Measurements from ENCODE around the gene ADSL.

ADSL gene

GRCh38 chr22:40412441-40412840, 66.1 kb downstream of the ADSL start:
- no peaks in the 10 kb centered on the region for H3K9me3 ChIP-seq (ENCODE audit: control insufficient read depth in 1 of 2, low read length in 2 of 2)
- no peak overlapping the region for H3K27ac ChIP-seq (ENCODE audit: low read length)
- peaks cover 45 to 60% of the 10 kb centered on the region in 2 donors for H3K36me3 ChIP-seq (ENCODE audit: control insufficient read depth in 1 of 2, insufficient read depth in 2 of 2, low read length in 2 of 2)
- H3K4me3 ChIP-seq (ENCODE audit: low read depth in 1 of 2, low read length in 2 of 2) = no peak overlapping the region
- no peaks in the 10 kb centered on the region for H3K27me3 ChIP-seq (ENCODE audit: low read depth, low read length)
- H3K4me1 ChIP-seq (ENCODE audit: control insufficient read depth in 1 of 2, insufficient read depth in 2 of 2, low read length in 2 of 2) = peaks cover 5 to 9% of the 10 kb centered on the region in 2 donors

GRCh38 chr22:40413873-40414272, 67.6 kb downstream of the ADSL start:
- Histone ChIP-seq H3K4me3 (ENCODE audit: low read depth in 1 of 2, low read length in 2 of 2) (no peak overlapping the region), H3K9me3 (ENCODE audit: control insufficient read depth in 1 of 2, low read length in 2 of 2) (no peaks in the 10 kb centered on the region), H3K36me3 (ENCODE audit: control insufficient read depth in 1 of 2, insufficient read depth in 2 of 2, low read length in 2 of 2) (peaks cover 46 to 49% of the 10 kb centered on the region in 2 donors), H3K27ac (ENCODE audit: low read length) (no peak overlapping the region), H3K27me3 (ENCODE audit: low read depth, low read length) (no peaks in the 10 kb centered on the region), H3K4me1 (ENCODE audit: control insufficient read depth in 1 of 2, insufficient read depth in 2 of 2, low read length in 2 of 2) (peaks cover 5 to 14% of the 10 kb centered on the region in 2 donors)

- Histone ChIP-seq H3K36me3 (ENCODE audit: control insufficient read depth in 1 of 2, insufficient read depth in 2 of 2, low read length in 2 of 2) (peaks cover 44 to 49% of the 10 kb centered on the region in 2 donors), H3K4me3 (ENCODE audit: low read depth in 1 of 2, low read length in 2 of 2) (no peak overlapping the region), H3K27me3 (ENCODE audit: low read depth, low read length) (no peaks in the 10 kb centered on the region), H3K9me3 (ENCODE audit: control insufficient read depth in 1 of 2, low read length in 2 of 2) (no peaks in the 10 kb centered on the region), H3K4me1 (ENCODE audit: control insufficient read depth in 1 of 2, insufficient read depth in 2 of 2, low read length in 2 of 2) (peaks cover 5 to 14% of the 10 kb centered on the region in 2 donors), H3K27ac (ENCODE audit: low read length) (no peak overlapping the region)
Observed at GRCh38 chr22:40414311-40414710, 68.0 kb downstream of the ADSL start.

DNA sequence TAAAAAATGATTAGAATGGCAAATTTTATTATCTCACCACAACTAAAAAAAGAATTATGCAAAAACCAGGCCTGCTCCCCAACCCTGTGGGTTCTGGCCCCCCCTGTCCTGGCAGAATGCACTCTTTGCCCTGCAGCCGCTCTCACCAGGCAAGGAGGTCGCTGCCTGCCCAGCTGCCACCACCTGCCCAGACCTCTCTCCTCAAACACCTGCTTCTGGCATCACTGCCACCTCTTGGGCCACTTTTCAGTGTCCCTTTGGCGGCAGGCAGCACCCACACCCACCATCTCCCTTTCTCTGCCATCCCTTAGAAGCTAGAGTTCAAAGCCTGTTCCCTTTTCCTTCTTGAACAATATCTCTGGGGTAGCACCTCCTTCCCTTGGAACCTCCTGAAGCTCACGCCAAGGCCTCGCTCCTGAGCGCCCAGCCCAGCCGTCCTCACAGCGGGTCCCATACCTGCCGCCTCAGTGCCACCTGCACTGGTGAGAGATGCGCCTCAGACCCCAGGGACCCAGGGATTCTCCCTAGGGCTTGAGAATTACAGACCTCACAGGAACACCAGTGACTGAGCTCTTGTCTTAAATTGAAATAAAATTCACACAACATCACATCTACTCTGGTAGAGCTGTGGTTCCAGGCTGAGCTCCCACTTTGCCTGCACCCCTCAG, 68.7 kb downstream of the ADSL start:
- peaks cover 45 to 49% of the 10 kb centered on the region in 2 donors for H3K36me3 ChIP-seq (ENCODE audit: control insufficient read depth in 1 of 2, insufficient read depth in 2 of 2, low read length in 2 of 2)
- H3K27me3 ChIP-seq (ENCODE audit: low read depth, low read length) = no peaks in the 10 kb centered on the region
- no peak overlapping the region for H3K4me3 ChIP-seq (ENCODE audit: low read depth in 1 of 2, low read length in 2 of 2)
- peaks cover 5 to 14% of the 10 kb centered on the region in 2 donors for H3K4me1 ChIP-seq (ENCODE audit: control insufficient read depth in 1 of 2, insufficient read depth in 2 of 2, low read length in 2 of 2)
- no peaks in the 10 kb centered on the region for H3K9me3 ChIP-seq (ENCODE audit: control insufficient read depth in 1 of 2, low read length in 2 of 2)
- H3K27ac ChIP-seq (ENCODE audit: low read length) = no peak overlapping the region

DNA sequence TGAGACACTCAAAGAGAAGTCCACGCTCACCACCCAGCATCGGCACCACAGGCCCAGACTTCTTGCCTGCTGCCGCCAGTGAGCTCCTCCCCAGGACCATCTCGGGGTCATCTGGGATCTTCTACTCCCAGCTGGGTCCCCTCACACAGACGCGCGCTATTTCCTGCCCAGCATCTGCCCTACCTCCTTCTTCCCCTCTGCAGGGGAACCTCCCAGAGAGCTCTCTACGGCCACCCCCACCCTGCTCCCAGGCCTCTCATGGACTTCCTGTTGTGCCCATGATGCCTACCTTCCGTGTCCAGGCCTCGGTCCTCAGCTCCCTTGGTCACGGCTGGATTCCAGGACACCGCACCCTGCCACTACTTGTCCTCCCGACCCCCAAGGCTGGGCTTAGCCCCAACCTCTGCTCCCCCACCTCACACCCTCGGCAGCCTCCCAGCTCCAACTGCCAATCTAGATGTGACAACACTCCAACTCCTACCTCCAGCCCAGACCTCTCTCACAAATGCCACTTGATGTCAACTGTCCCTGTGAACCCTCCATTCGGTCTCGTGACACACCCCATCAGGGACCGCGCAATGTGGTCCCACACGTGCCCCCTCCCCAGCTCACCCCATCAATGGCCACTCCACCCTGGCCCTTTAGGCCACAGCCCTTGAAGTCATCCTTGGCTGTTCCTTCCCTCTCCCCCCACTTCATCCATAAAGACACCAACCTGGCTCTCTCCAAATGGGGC, 69.4 kb downstream of the ADSL start:
- Histone ChIP-seq H3K4me3 (ENCODE audit: low read depth in 1 of 2, low read length in 2 of 2) (no peak overlapping the region), H3K9me3 (ENCODE audit: control insufficient read depth in 1 of 2, low read length in 2 of 2) (no peaks in the 10 kb centered on the region), H3K4me1 (ENCODE audit: control insufficient read depth in 1 of 2, insufficient read depth in 2 of 2, low read length in 2 of 2) (peaks cover 5 to 14% of the 10 kb centered on the region in 2 donors), H3K27ac (ENCODE audit: low read length) (no peak overlapping the region), H3K36me3 (ENCODE audit: control insufficient read depth in 1 of 2, insufficient read depth in 2 of 2, low read length in 2 of 2) (peaks cover 46 to 49% of the 10 kb centered on the region in 2 donors), H3K27me3 (ENCODE audit: low read depth, low read length) (no peaks in the 10 kb centered on the region)

DNA sequence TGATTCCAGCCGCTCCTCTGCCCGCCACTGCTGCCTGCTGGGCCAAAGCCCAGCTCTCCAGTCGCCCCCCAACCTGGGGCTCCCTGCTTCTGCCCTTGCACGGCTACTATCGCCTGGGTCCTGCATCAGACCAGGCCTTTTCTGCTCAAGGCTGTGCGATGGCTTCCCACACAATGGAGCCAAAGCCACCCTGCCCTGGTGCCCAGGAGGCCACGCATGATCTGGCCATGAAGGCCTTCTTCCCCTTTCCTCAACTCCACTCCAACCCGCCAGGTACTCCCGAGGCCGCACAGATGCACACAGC, 69.9 kb downstream of the ADSL start:
- Histone ChIP-seq H3K27me3 (ENCODE audit: low read depth, low read length) (no peaks in the 10 kb centered on the region), H3K4me1 (ENCODE audit: control insufficient read depth in 1 of 2, insufficient read depth in 2 of 2, low read length in 2 of 2) (peaks cover 5 to 14% of the 10 kb centered on the region in 2 donors), H3K4me3 (ENCODE audit: low read depth in 1 of 2, low read length in 2 of 2) (no peak overlapping the region), H3K9me3 (ENCODE audit: control insufficient read depth in 1 of 2, low read length in 2 of 2) (no peaks in the 10 kb centered on the region), H3K36me3 (ENCODE audit: control insufficient read depth in 1 of 2, insufficient read depth in 2 of 2, low read length in 2 of 2) (peaks cover 46 to 49% of the 10 kb centered on the region in 2 donors), H3K27ac (ENCODE audit: low read length) (no peak overlapping the region)

DNA sequence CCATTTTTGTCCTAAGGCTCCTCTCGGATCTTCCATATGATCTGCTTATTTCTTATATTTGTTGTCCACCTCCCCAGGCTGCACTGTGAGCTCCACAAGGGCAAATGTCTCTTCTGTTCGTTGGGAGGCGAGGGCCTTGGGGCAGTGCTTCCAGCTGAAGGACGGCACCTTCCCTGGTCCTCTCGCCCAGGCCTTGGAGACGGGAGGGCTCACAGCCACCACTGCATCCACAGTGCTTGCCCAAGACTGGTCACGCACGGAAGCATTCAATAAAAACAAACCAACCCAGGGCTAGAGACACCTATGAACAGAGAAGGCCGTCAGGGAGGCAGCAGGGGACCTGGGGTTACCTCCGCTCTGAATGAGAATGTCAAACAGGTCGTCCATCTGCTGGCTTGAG, 70.3 kb downstream of the ADSL start:
- no peak overlapping the region for H3K4me3 ChIP-seq (ENCODE audit: low read depth in 1 of 2, low read length in 2 of 2)

DNA sequence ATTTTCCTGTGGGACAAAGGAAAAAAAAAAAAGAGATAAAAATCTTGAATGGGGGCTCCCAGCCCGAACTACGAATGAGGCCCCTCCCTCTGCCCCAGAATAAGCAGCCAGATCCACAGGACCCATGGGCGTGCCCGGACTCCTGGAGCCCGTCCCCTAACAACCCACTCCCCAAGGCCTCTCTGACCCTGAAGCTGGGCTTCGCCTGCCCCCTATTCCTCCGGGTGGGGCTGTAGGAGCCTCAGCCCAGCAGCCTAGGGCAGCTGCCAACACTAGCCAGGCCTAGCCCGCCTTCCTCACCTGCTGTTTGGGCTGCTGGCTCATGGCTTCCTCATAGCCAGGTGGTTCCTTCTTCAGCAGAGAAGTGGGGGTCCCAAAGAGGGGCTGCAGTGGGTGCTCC, 70.7 kb downstream of the ADSL start:
- H3K36me3 ChIP-seq (ENCODE audit: control insufficient read depth in 1 of 2, insufficient read depth in 2 of 2, low read length in 2 of 2) = peaks cover 44 to 51% of the 10 kb centered on the region in 2 donors

More for the DNA sequence above, 70.3 kb downstream of the ADSL start:
- Histone ChIP-seq H3K36me3 (ENCODE audit: control insufficient read depth in 1 of 2, insufficient read depth in 2 of 2, low read length in 2 of 2) (peaks cover 45 to 49% of the 10 kb centered on the region in 2 donors), H3K4me1 (ENCODE audit: control insufficient read depth in 1 of 2, insufficient read depth in 2 of 2, low read length in 2 of 2) (peaks cover 5 to 14% of the 10 kb centered on the region in 2 donors), H3K27ac (ENCODE audit: low read length) (no peak overlapping the region), H3K27me3 (ENCODE audit: low read depth, low read length) (no peaks in the 10 kb centered on the region), H3K9me3 (ENCODE audit: control insufficient read depth in 1 of 2, low read length in 2 of 2) (no peaks in the 10 kb centered on the region)

DNA sequence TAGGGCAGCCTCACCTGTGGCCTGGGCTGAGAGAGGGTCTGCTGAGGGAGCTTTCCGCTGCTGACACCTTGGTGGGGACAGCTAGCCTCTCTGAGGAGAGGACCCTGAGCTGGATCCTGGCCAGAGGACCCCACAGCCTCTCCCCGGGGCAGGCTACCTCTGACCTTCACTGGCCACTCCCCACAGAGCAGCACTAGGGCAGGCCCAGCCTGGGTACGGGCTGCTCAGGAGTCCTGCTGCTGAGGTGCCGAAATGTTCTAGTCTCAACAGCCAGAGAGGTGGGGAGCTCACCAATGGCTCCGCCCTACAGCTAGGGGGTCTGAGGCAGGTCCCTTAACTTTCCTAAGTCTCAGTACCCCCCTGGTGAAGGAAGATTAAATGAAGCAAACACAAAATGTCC, 71.6 kb downstream of the ADSL start:
- peaks cover 47 to 59% of the 10 kb centered on the region in 2 donors for H3K36me3 ChIP-seq (ENCODE audit: control insufficient read depth in 1 of 2, insufficient read depth in 2 of 2, low read length in 2 of 2)
- no peaks in the 10 kb centered on the region for H3K27me3 ChIP-seq (ENCODE audit: low read depth, low read length)
- peaks cover 5 to 14% of the 10 kb centered on the region in 2 donors for H3K4me1 ChIP-seq (ENCODE audit: control insufficient read depth in 1 of 2, insufficient read depth in 2 of 2, low read length in 2 of 2)
- H3K9me3 ChIP-seq (ENCODE audit: control insufficient read depth in 1 of 2, low read length in 2 of 2) = no peaks in the 10 kb centered on the region
- H3K4me3 ChIP-seq (ENCODE audit: low read depth in 1 of 2, low read length in 2 of 2) = no peak overlapping the region
- no peak overlapping the region for H3K27ac ChIP-seq (ENCODE audit: low read length)

More for the DNA sequence above, 70.7 kb downstream of the ADSL start:
- peaks cover 5 to 14% of the 10 kb centered on the region in 2 donors for H3K4me1 ChIP-seq (ENCODE audit: control insufficient read depth in 1 of 2, insufficient read depth in 2 of 2, low read length in 2 of 2)
- H3K4me3 ChIP-seq (ENCODE audit: low read depth in 1 of 2, low read length in 2 of 2) = no peak overlapping the region
- H3K9me3 ChIP-seq (ENCODE audit: control insufficient read depth in 1 of 2, low read length in 2 of 2) = no peaks in the 10 kb centered on the region
- H3K27ac ChIP-seq (ENCODE audit: low read length) = no peak overlapping the region
- no peaks in the 10 kb centered on the region for H3K27me3 ChIP-seq (ENCODE audit: low read depth, low read length)

- Histone ChIP-seq H3K27ac (ENCODE audit: low read length) (no peak overlapping the region), H3K36me3 (ENCODE audit: control insufficient read depth in 1 of 2, insufficient read depth in 2 of 2, low read length in 2 of 2) (peaks cover 54 to 66% of the 10 kb centered on the region in 2 donors), H3K4me3 (ENCODE audit: low read depth in 1 of 2, low read length in 2 of 2) (no peak overlapping the region), H3K9me3 (ENCODE audit: control insufficient read depth in 1 of 2, low read length in 2 of 2) (no peaks in the 10 kb centered on the region), H3K4me1 (ENCODE audit: control insufficient read depth in 1 of 2, insufficient read depth in 2 of 2, low read length in 2 of 2) (peaks cover 5 to 14% of the 10 kb centered on the region in 2 donors), H3K27me3 (ENCODE audit: low read depth, low read length) (no peaks in the 10 kb centered on the region)
Observed at GRCh38 chr22:40418366-40419201, 72.3 kb downstream of the ADSL start.

DNA sequence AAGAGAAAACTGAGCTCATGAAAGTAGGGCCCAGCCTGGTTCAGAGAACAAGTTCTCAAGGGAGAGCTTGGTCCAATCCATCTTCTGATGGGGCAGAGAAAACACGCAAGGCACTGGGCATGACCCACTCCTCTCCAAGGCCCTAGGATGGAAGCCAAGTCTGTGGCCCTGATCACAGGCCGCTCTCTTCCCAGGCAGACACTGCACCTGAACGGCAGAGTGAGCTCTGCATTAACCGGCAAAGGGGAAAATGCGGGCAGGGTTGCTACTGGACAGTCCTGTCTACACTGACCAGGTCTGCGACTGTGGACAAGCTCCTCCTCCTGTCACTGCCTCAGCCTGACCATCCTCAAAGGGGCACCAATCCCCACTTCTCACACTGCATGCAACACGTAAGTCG, 73.4 kb downstream of the ADSL start:
- H3K27ac ChIP-seq (ENCODE audit: low read length) = no peak overlapping the region
- peaks cover 5 to 14% of the 10 kb centered on the region in 2 donors for H3K4me1 ChIP-seq (ENCODE audit: control insufficient read depth in 1 of 2, insufficient read depth in 2 of 2, low read length in 2 of 2)
- H3K36me3 ChIP-seq (ENCODE audit: control insufficient read depth in 1 of 2, insufficient read depth in 2 of 2, low read length in 2 of 2) = peaks cover 60 to 74% of the 10 kb centered on the region in 2 donors
- no peaks in the 10 kb centered on the region for H3K27me3 ChIP-seq (ENCODE audit: low read depth, low read length)
- H3K9me3 ChIP-seq (ENCODE audit: control insufficient read depth in 1 of 2, low read length in 2 of 2) = no peaks in the 10 kb centered on the region
- no peak overlapping the region for H3K4me3 ChIP-seq (ENCODE audit: low read depth in 1 of 2, low read length in 2 of 2)

Measured in muscle layer of duodenum (tissue), 2 donors.